NCI-H2196 (cell line): Measurements from ENCODE around the gene AFG1L.
A peak's percentile ranks its signal among the peaks of the same experiment; 100 is the strongest.

ENCODE experiments used
- DNase-seq: peaks from one replicate; lab custom pipeline; 2025; ENCODE audit not compliant: unreplicated experiment; lab: John Stamatoyannopoulos, UW

The AFG1L gene

DNA sequence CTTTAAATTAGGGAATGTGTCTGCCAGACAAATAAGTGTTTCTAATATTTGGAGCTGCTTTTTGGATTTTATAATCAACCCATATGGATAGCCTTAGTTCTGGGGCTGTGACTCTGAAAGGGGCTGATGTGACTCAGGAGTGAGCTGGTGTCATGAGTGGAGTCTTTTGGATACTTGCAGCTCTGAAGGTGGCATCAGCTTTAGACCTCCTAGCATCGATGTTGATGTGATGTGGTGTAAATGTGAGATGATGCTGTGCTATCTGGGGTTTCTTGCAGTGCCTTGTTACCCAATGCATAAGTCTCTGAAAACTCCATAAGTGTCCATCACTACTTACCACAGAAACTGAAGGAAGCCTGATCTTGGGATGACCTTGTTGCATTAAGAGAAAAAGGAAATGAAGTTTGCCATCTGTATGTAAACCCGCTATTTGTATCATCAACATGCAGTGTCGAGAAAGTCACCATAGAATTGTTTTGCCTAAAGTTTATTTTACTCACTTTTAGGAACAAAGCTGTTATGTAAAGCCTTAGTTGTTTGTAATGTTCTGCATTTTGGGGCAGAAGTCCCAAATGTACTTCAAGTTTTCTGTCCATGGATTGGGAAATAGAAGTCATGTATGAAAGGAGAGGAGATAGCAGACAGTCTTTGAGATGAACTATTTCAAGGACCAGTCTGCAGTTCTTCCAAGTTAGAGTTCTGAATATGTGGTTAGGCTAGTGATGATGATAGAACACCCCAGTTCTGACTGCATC, 273.9 kb downstream of the AFG1L start:
- DNase-seq: no peak

DNA sequence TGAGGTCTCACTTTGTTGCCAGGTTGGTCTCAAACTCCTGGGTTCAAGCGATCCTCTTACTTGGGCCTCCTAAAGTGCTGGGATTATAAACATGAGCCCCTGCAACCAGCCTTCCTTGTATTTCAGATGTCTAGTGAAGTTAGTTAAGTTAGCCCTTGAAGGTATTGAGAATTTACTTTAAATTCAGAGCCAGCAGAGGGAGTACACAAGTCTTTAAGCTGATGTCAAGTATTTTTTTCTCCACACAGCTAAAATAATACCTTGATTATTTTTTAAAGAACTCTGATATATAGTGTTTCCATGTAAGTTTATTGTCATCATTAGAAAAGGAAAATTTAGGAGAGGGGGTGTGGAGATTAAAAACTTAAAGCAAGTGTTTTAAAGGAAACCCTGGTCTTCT, 275.7 kb downstream of the AFG1L start:
- DNase-seq: no peak

GRCh38 chr6:108574457-108575141, 279.7 kb downstream of the AFG1L start:
- peak; percentile 35 for DNase-seq
